IMR-90 (cell line): ENCODE measurements around the gene FBXO44. TPM values are rescaled to one million over a fixed set of nuclear protein-coding genes. Genes with fewer than 3 reads are reported as not detected.

Experiments used
- ATAC-seq: fragments of 200-7000 bp; cut with Tn5 transposase; 2 replicates; pipeline ENCODE4 v1.9.1; 2020; ENCODE audit warnings: low read depth, mild to moderate bottlenecking, moderate library complexity
- BruUV-seq: library from RNA; stranded (reverse); fragments of 400-500 nt; replicated peaks from 2 replicates; lab custom pipeline; 2021; lab: Mats Ljungman, UMichigan
- CTCF ChIA-PET: fragments of 300-600 bp; formaldehyde crosslinking; extraction: SDS; loops from one replicate; lab custom pipeline; 2021; ENCODE audit warnings: antibody characterized with exemption; lab: Yijun Ruan, JAX
- POLR2A ChIA-PET: fragments of 300-600 bp; sonication (Branson Sonifier 250); formaldehyde crosslinking; loops from one replicate; lab custom pipeline; 2022; ENCODE audit warnings: antibody characterized with exemption; ENCODE audit not compliant: unreplicated experiment; lab: Charles Lee
- DNase-seq: peaks from one replicate; pipeline ENCODE4 v3.0.0; 2013
- H2AFZ ChIP-seq: replicated peaks from 2 replicates; pipeline ENCODE3; 2013; ENCODE audit warnings: low read length, mild to moderate bottlenecking; ENCODE audit not compliant: poor library complexity
- H2AK5ac ChIP-seq: 2 replicates; pipeline ENCODE4 v1.6.1; 2013; ENCODE audit warnings: low read depth, low read length, inconsistent platforms
- H2AK9ac ChIP-seq: replicated peaks from 2 replicates; pipeline ENCODE3; 2013; ENCODE audit warnings: mild to moderate bottlenecking, low read depth, low read length, moderate library complexity; ENCODE audit not compliant: poor library complexity
- H2BK120ac ChIP-seq: 2 replicates; pipeline ENCODE4 v1.6.1; 2013; ENCODE audit warnings: low read depth, low read length, inconsistent platforms
- H2BK15ac ChIP-seq: 3 replicates; pipeline ENCODE4 v1.6.1; 2013; ENCODE audit warnings: low read depth, low read length, inconsistent platforms
- H2BK20ac ChIP-seq: 2 replicates; pipeline ENCODE4 v1.6.1; 2013; ENCODE audit warnings: low read depth, mild to moderate bottlenecking, inconsistent platforms, low read length, moderate library complexity
- H2BK5ac ChIP-seq: 2 replicates; pipeline ENCODE4 v1.6.1; 2013; ENCODE audit warnings: mild to moderate bottlenecking, low read depth, low read length, inconsistent platforms; ENCODE audit not compliant: poor library complexity, severe bottlenecking
- H3K14ac ChIP-seq: replicated peaks from 2 replicates; pipeline ENCODE4 v1.6.1; 2013; ENCODE audit warnings: low read depth, low read length, inconsistent platforms
- H3K18ac ChIP-seq: 2 replicates; pipeline ENCODE4 v1.6.1; 2013; ENCODE audit warnings: low read depth, low read length, control low read depth
- H3K23ac ChIP-seq: 2 replicates; pipeline ENCODE4 v1.6.1; 2013; ENCODE audit warnings: low read depth, low read length, inconsistent platforms
- H3K27ac ChIP-seq: 2 replicates; pipeline ENCODE4 v1.5.1; 2013; ENCODE audit warnings: mild to moderate bottlenecking, control low read depth, low read length; ENCODE audit not compliant: insufficient read depth
- H3K27me3 ChIP-seq: 2 replicates; pipeline ENCODE4 v1.6.1; 2013; ENCODE audit warnings: low read length; ENCODE audit not compliant: control insufficient read depth, insufficient read depth
- H3K36me3 ChIP-seq: 2 replicates; pipeline ENCODE4 v1.6.1; 2013; ENCODE audit warnings: low read length, mixed read lengths; ENCODE audit not compliant: control insufficient read depth, insufficient read depth
- H3K4ac ChIP-seq: 2 replicates; pipeline ENCODE4 v1.6.1; 2013; ENCODE audit warnings: low read depth, low read length, inconsistent platforms
- H3K4me1 ChIP-seq: 2 replicates; pipeline ENCODE4 v1.6.1; 2013; ENCODE audit warnings: low read length, mixed read lengths; ENCODE audit not compliant: control insufficient read depth, insufficient read depth
- H3K4me2 ChIP-seq: 2 replicates; pipeline ENCODE4 v1.6.1; 2013; ENCODE audit warnings: low read depth, mild to moderate bottlenecking, control low read depth, low read length, moderate library complexity
- H3K4me3 ChIP-seq: 2 replicates; pipeline ENCODE4 v1.5.1; 2013; ENCODE audit warnings: low read depth, mild to moderate bottlenecking, control low read depth, low read length, moderate library complexity; ENCODE audit not compliant: insufficient read depth
- H3K56ac ChIP-seq: 2 replicates; pipeline ENCODE4 v1.6.1; 2013; ENCODE audit warnings: low read length, inconsistent platforms; ENCODE audit not compliant: insufficient read depth; ENCODE audit errors: extremely low read depth
- H3K79me1 ChIP-seq, 2 experiments: 2 replicates each; pipeline ENCODE4 v1.6.1; 2013; ENCODE audit warnings: low read length in 2 of 2, inconsistent platforms in 1 of 2, low read depth in 1 of 2
- H3K9ac ChIP-seq: 2 replicates; pipeline ENCODE4 v1.6.1; 2013; ENCODE audit warnings: low read depth, low read length, control low read depth
- H3K9me1 ChIP-seq: 2 replicates; pipeline ENCODE4 v1.6.1; 2013; ENCODE audit warnings: low read length, inconsistent platforms; ENCODE audit not compliant: insufficient read depth
- H3K9me3 ChIP-seq: 2 replicates; pipeline ENCODE4 v1.6.1; 2013; ENCODE audit warnings: low read length; ENCODE audit not compliant: control insufficient read depth, insufficient read depth
- H4K20me1 ChIP-seq: 2 replicates; pipeline ENCODE4 v1.6.1; 2013; ENCODE audit warnings: low read length, inconsistent platforms; ENCODE audit not compliant: insufficient read depth
- H4K5ac ChIP-seq: 2 replicates; pipeline ENCODE4 v1.6.1; 2013; ENCODE audit warnings: mild to moderate bottlenecking, low read depth, low read length, control low read depth
- H4K8ac ChIP-seq, 2 experiments: 2 replicates each; pipeline ENCODE4 v1.6.1; 2013; ENCODE audit warnings: low read depth in 2 of 2, low read length in 2 of 2, control low read depth in 1 of 2, inconsistent platforms in 1 of 2
- H4K91ac ChIP-seq: 2 replicates; pipeline ENCODE4 v1.6.1; 2013; ENCODE audit warnings: low read depth, low read length, inconsistent platforms; ENCODE audit not compliant: insufficient read depth
- BHLHE40 ChIP-seq: fragments of 150-350 bp; IDR thresholded peaks from 2 replicates; pipeline ENCODE4 v1.6.1; 2016; ENCODE audit warnings: mild to moderate bottlenecking, low read depth, low read length
- FOS ChIP-seq: fragments of 150-350 bp; IDR thresholded peaks from 2 replicates; pipeline ENCODE4 v1.6.1; 2016; ENCODE audit warnings: low read depth, low read length
- MAZ ChIP-seq: IDR thresholded peaks from 2 replicates; pipeline ENCODE4 v1.6.1; 2012; ENCODE audit warnings: low read depth, mild to moderate bottlenecking, low read length, improper control_type of control experiment, moderate library complexity, borderline replicate concordance
- POLR2A ChIP-seq: IDR thresholded peaks from 2 replicates; pipeline ENCODE4 v1.6.1; 2012; ENCODE audit warnings: mild to moderate bottlenecking, low read depth, low read length
- RAD21 ChIP-seq: IDR thresholded peaks from 2 replicates; pipeline ENCODE4 v1.6.1; 2012; ENCODE audit warnings: low read length, improper control_type of control experiment
- RCOR1 ChIP-seq: IDR thresholded peaks from 2 replicates; pipeline ENCODE4 v1.6.1; 2012; ENCODE audit warnings: mild to moderate bottlenecking, low read length, improper control_type of control experiment; ENCODE audit not compliant: insufficient replicate concordance
- WGBS, 2 experiments: methylation state at CpG; one replicate each; pipeline versions ENCODE4 v1.1.5 to v1.1.7; 2013; ENCODE audit warnings: missing lambda C conversion rate in 2 of 2; ENCODE audit not compliant: insufficient read length in 1 of 2; ENCODE audit errors: extremely low coverage in 2 of 2; 5-methylcytosine and 5-hydroxymethylcytosine counted together
- dilution Hi-C: fragments of 300-500 bp; cut with HindIII; formaldehyde crosslinking; loops from one replicate; pipeline ENCODE4 v1.14.3; 2018; ENCODE audit warnings: low sequenced_read_pairs; ENCODE audit not compliant: unreplicated experiment
- in situ Hi-C: fragments of 300-500 bp; cut with MboI; formaldehyde crosslinking; loops from 3 replicates; pipeline ENCODE4 v1.14.3; 2019; ENCODE audit warnings: low sequenced_read_pairs, inconsistent platforms, mixed read lengths
- intact Hi-C: fragments of 100-400 bp; cut with micrococcal nuclease; formaldehyde crosslinking; loops from 2 replicates; pipeline ENCODE4 v1.10.0; 2022
- polyA plus RNA-seq, 3 experiments: library from polyadenylated mRNA; depleted of rRNA; stranded (reverse); fragments of >200 nt; gene quantifications; 2 replicates each; pipeline ENCODE4 v1.2.3, GENCODE V29; 2012; ENCODE audit warnings: low replicate concordance in 1 of 3
- total RNA-seq: library from RNA; depleted of rRNA; stranded (reverse); fragments of >200 nt; gene quantifications from 2 replicates; pipeline ENCODE4 v1.2.3, GENCODE V29; 2012

FBXO44 gene
- total and polyA plus RNA-seq, 2 of the 4 experiments (the other 2 are of a cell fraction) = 9.3 to 25.5 TPM

DNA sequence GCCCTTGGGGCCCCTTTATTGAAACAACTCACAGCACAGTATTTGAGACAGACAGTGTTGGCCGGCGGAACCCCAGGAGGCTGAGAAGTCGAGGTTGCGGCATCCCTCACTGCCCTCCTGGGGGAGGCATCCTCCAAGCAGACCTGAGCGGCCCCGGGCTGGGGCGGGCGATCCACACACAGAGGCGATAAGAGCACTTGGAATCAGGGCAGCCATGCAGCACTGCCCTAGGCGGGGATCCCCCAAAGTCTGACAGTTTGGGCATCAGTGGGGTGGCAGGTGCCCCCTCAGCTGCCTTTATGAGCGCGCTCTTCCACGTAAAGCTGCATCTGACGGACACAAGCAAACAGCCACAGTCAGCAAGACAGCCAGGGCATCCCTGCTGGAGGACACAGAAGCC, 19.8 kb downstream of the FBXO44 start:
- no peak overlapping the region for H3K14ac ChIP-seq
- ATAC-seq (no peak), DNase-seq (no peak)
- H3K36me3 ChIP-seq = peaks cover 46% of the 10 kb centered on the region
- H2BK120ac ChIP-seq = no peak overlapping the region
- intact Hi-C loops = no loop called here
- dilution Hi-C loops = no loop called here
- in situ Hi-C loops = no loop called here
- H3K56ac ChIP-seq = no peak overlapping the region
- H2BK20ac ChIP-seq = no peak overlapping the region
- H3K9me3 ChIP-seq = no peaks in the 10 kb centered on the region
- H3K9me1 ChIP-seq = peaks cover 5% of the 10 kb centered on the region; the same call in 1 of the 2 replicates
- no peak overlapping the region for H2AK9ac ChIP-seq
- H2AK5ac ChIP-seq = no peak overlapping the region
- H4K91ac ChIP-seq = no peak overlapping the region
- ChIA-PET POLR2A (no interaction called here), CTCF (no interaction called here)
- no peaks in the 10 kb centered on the region for H3K4me1 ChIP-seq
- no CpG with 5 or more reads among the region's 14 CpGs for WGBS, 2 experiments
- H4K20me1 ChIP-seq = no peaks in the 10 kb centered on the region
- no peak overlapping the region for H3K4ac ChIP-seq
- no peak overlapping the region for H3K18ac ChIP-seq
- H3K27ac ChIP-seq = no peak overlapping the region
- no peak overlapping the region for H4K8ac ChIP-seq
- no peaks in the 10 kb centered on the region for H3K27me3 ChIP-seq
- no peak overlapping the region for H3K4me2 ChIP-seq
- no peak overlapping the region for H3K4me3 ChIP-seq
- H3K79me1 ChIP-seq = peaks cover 5 to 7% of the 10 kb centered on the region in 2 experiments; a peak in 3 of 4 replicates
- H2BK5ac ChIP-seq = no peak overlapping the region
- no peak overlapping the region for H3K9ac ChIP-seq
- H2AFZ ChIP-seq = no peak overlapping the region
- TF ChIP-seq RCOR1 (no peak), MAZ (no peak), POLR2A (no peak), RAD21 (no peak), FOS (no peak), BHLHE40 (no peak)
- H4K5ac ChIP-seq = no peak overlapping the region
- no TSS peak for BruUV-seq
- H3K23ac ChIP-seq = no peak overlapping the region
- H2BK15ac ChIP-seq = no peak overlapping the region
